Suprapubic skin (tissue), 4 donors: Measurements from ENCODE around the gene GLCE.

Experiments used
- CTCF ChIP-seq, 2 donors: fragments of 200-600 bp in 1 of 2; fragments of 450-650 bp in 1 of 2; sonication (generic) in 1 of 2; IDR thresholded peaks; one replicate each; pipeline ENCODE4 v1.5.1; 2016 to 2019; ENCODE audit warnings: antibody characterized with exemption in 2 of 2, mild to moderate bottlenecking in 1 of 2, moderate library complexity in 1 of 2
- POLR2A ChIP-seq, 2 donors: fragments of 450-650 bp; IDR thresholded peaks; one replicate each; pipeline ENCODE4 v1.6.1; 2017; ENCODE audit warnings: antibody characterized with exemption in 2 of 2, mild to moderate bottlenecking in 2 of 2, moderate library complexity in 2 of 2
- POLR2AphosphoS5 ChIP-seq, 3 donors: sonication (generic); formaldehyde crosslinking; IDR thresholded peaks; one replicate each; pipeline ENCODE4 v1.6.1; 2017; ENCODE audit warnings: antibody characterized with exemption in 3 of 3

DNA sequence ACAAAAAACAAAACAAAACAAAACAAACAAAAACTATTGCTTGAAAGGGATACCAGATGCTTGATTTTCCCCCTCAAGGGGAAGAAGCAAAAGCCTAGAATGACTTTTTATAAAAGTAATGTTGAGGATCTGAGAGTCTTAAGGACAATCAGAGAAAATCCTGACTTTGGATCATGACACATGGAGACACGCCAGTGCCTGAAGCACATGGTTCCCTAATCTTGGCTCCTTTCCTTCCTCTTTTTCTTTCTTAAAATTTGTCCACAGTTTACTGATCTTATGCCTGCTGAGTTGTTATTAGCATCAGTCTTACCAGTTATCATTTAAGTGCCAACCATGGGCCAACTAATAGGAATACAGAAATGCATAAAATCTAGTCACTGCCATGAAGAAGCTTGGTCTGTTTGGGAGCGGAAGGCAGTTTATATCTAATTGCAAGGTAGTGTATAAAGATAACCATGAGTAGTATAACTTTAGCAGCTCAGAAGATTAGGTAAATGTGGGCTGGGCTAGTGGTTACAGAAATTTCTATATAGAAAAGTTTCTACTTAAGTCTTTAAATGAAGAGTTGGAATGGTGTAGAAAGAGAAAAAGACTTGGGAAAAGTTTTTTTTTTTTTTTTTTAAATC is 6.9 kb downstream of the GLCE start:
- TF ChIP-seq POLR2AphosphoS5 (IDR thresholded peaks at IDR 0.05) (no peak), CTCF (IDR thresholded peaks at IDR 0.05) (no peak), POLR2A (IDR thresholded peaks at IDR 0.05) (no peak)
